ENCODE measurements around the gene RAI1. TPM values are rescaled to one million over a fixed set of nuclear protein-coding genes. Genes with fewer than 3 reads are reported as not detected.
A peak's percentile ranks its signal among the peaks of the same experiment; 100 is the strongest.

The RAI1 gene
- total and polyA plus RNA-seq, 2 of the 8 experiments (the other 6 are each of a cell fraction or from before 2014, with no cell fraction given): 0.39 to 1.2 TPM

GRCh38 chr17:17845046-17845775 lies 164.0 kb downstream of the RAI1 start:
- 91% methylated on average over 11 of the region's 13 CpGs; no CpG with 5 or more reads in 1 of the 2 experiments for WGBS, 2 experiments (ENCODE audit: extremely low coverage in 1 of 2, insufficient coverage in 1 of 2, insufficient read length in 1 of 2, insufficient replicate concordance in 2 of 2, low coverage in 1 of 2, low lambda C conversion rate in 2 of 2, missing lambda C conversion rate in 1 of 2)
- H2AK5ac ChIP-seq (ENCODE audit: low read depth, low read length): no peak overlapping the region
- H3K4me1 ChIP-seq (replicated peaks in 1 of 4; ENCODE audit: control insufficient read depth in 3 of 4, insufficient read depth in 4 of 4, low read length in 3 of 4): peaks cover 5 to 35% (median 22%) of the 10 kb centered on the region in 4 experiments
- ChIA-PET CTCF (ENCODE audit: partially characterized antibody) (interaction anchor here (0.8 to 5.9 kb wide), 12 partner anchors 9 to 74 kb away, joined by 3 to 44 read pairs (median 5); no protein-coding TSS in a partner anchor), POLR2A (ENCODE audit: partially characterized antibody) (interaction anchor here (0.6 to 7.6 kb wide), 9 partner anchors 9 to 151 kb away, joined by 3 to 44 read pairs (median 3); partner anchors contain the start of gene SREBF1)
- H3K23me2 ChIP-seq (ENCODE audit: low read depth, low read length): peaks cover 3% of the 10 kb centered on the region
- H4K20me1 ChIP-seq (replicated peaks in 1 of 2; ENCODE audit: control insufficient read depth in 1 of 2, insufficient read depth in 2 of 2, low read length in 2 of 2): peaks cover 0 to 1% of the 10 kb centered on the region in 2 experiments
- no peak overlapping the region for H3K4ac ChIP-seq (replicated peaks; ENCODE audit: insufficient read length, low read depth, low read length)
- no peak overlapping the region for H3K4me3 ChIP-seq (ENCODE audit: extremely low read depth in 1 of 4, insufficient read depth in 2 of 4, low read depth in 3 of 4, low read length in 4 of 4)
- H3K18ac ChIP-seq (ENCODE audit: extremely low read depth, low read length): no peak overlapping the region
- no peak overlapping the region for H3K56ac ChIP-seq (replicated peaks; ENCODE audit: insufficient read length, low read depth, low read length)
- no peak overlapping the region for H2BK20ac ChIP-seq (ENCODE audit: low read length)
- H2BK15ac ChIP-seq (ENCODE audit: low read length): no peak overlapping the region
- TF ChIP-seq MAFK (IDR thresholded peaks at IDR 0.05; ENCODE audit: low read depth, low read length): no peak
- TF ChIP-seq CHD1 (IDR thresholded peaks at IDR 0.05; ENCODE audit: low read depth, low read length): no peak
- TF ChIP-seq ATF3 (IDR thresholded peaks at IDR 0.05; ENCODE audit: insufficient read depth, low read depth, low read length): no peak
- no peak for TF ChIP-seq CHD2 (IDR thresholded peaks at IDR 0.05; ENCODE audit: low read length)
- no peak for TF ChIP-seq RBBP5 (IDR thresholded peaks at IDR 0.05; ENCODE audit: borderline replicate concordance, low read depth, low read length)
- H3K36me3 ChIP-seq (ENCODE audit: control insufficient read depth in 2 of 4, insufficient read depth in 4 of 4, low read length in 3 of 4): no peaks in the 10 kb centered on the region
- H3K27ac ChIP-seq (ENCODE audit: low read depth, low read length): no peak overlapping the region
- H2BK120ac ChIP-seq (replicated peaks; ENCODE audit: low read depth, low read length): no peak overlapping the region
- 0 out of 2 replicates have a peak overlapping the region, but pooled peaks have one; percentile 44 for H2BK5ac ChIP-seq (ENCODE audit: low read depth, low read length)
- H3K79me2 ChIP-seq (ENCODE audit: control insufficient read depth in 1 of 2, insufficient read depth in 2 of 2, low read length in 2 of 2): no peaks in the 10 kb centered on the region
- no peaks in the 10 kb centered on the region for H3K9me3 ChIP-seq (ENCODE audit: insufficient read depth in 2 of 2, low read depth in 1 of 2, low read length in 1 of 2)
- no peak overlapping the region for H2BK12ac ChIP-seq (ENCODE audit: low read depth, low read length)
- FAIRE-seq: no peak
- H4K91ac ChIP-seq (replicated peaks; ENCODE audit: insufficient read length, low read length): no peak overlapping the region
- no peak overlapping the region for H4K5ac ChIP-seq (ENCODE audit: insufficient read length, low read depth, low read length)
- no peak overlapping the region for H3K23ac ChIP-seq (ENCODE audit: insufficient read length)
- no peaks in the 10 kb centered on the region; a peak in 1 of 7 replicates for H3K27me3 ChIP-seq (replicated peaks in 1 of 4; ENCODE audit: control insufficient read depth in 3 of 4, extremely low read depth in 1 of 4, insufficient read depth in 3 of 4, low read length in 3 of 4)
- no peaks in the 10 kb centered on the region for H3K79me1 ChIP-seq (ENCODE audit: low read depth, low read length)
- DNase-seq (ENCODE audit: low read depth in 1 of 2, low spot score in 2 of 2): no peak
- H4K8ac ChIP-seq (ENCODE audit: extremely low read depth, insufficient read depth, low read length): peak overlapping the region; percentile 31; the same call in 1 of the 2 replicates
- H3K14ac ChIP-seq (ENCODE audit: insufficient read length): no peak overlapping the region
- H2AFZ ChIP-seq (ENCODE audit: low read length): no peak overlapping the region
- no peak overlapping the region for H3K4me2 ChIP-seq (ENCODE audit: insufficient read depth in 1 of 2, low read depth in 2 of 2, low read length in 2 of 2)
- H3K9ac ChIP-seq (replicated peaks in 1 of 4; ENCODE audit: extremely low read depth in 1 of 4, low read depth in 3 of 4, low read length in 3 of 4): no peak overlapping the region

Data from H1 (cell line).